HG03469 (cell line): ENCODE results near the gene MRPL53.

Experiments used
- ATAC-seq: cut with Tn5 transposase; IDR thresholded peaks from one replicate; pipeline ENCODE4 v1.9.1; 2021; ENCODE audit warnings: mild to moderate bottlenecking, moderate library complexity, moderate number of reproducible peaks; ENCODE audit not compliant: unreplicated experiment

Gene MRPL53

DNA sequence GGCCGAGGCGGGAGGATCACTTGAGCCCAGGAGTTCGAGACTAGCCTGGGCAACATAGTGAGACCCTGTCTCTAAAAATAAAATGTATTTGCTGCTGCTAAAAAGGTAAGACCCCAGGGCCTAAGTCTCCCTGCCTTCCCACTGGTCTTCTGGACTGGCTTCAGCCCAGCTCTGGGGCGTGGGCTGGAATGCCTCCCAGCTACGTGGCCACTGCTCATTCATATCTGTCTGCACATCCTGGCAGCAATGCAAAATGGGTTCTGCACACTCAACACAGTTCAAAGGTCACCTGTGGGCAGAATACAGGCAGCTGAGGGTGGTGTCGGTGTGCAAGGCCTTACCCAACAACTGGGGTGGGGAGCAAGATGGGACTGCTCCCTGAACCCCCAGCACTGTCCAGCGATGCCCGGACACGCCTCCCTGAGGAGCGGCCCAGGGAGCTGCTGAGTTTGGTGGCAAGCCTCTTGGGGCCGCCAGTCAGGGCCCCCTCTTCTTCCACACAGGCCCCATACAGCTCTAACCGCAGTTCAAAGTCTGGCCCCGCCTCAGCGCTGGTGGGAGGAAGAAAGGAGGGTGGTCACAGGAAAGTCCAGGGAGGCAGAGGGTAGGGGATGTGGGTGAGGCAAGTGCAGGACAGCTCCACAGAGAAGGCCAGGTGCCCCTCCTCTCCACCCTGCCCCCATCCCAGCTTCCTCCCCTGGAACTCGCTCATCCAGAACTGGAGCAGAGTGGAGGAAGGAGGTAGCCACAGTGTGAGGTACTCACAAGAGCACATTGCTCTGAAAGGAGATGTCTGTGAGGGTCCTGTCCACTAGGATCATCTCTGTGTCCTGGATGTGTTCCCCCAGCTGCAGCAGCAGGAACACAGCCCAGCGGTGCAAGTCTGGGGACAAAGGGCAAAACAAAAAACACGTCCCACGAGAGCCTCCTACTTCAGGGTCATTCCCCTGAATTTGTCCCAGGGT lies 42.7 kb downstream of the MRPL53 start:
- no peak for ATAC-seq

DNA sequence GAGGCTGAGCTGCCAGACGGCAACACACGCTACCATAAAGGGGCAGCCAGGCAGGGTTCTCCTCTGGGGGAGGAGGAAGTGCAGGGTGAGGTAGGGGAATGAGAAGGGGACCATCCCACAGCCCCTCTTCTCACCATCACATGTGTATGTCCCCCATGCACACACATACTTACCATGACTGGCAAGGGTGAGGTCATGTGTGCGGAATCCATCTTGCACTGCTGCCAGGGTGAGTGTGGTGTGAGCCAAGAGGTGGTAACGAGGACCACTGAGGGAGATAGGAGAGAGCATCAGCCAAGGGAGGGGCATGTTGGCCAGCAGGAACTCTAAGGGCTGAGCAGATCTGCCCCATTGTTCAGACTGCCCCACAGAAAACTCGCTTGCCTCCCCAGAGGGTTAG lies 43.8 kb downstream of the MRPL53 start:
- ATAC-seq = no peak

DNA sequence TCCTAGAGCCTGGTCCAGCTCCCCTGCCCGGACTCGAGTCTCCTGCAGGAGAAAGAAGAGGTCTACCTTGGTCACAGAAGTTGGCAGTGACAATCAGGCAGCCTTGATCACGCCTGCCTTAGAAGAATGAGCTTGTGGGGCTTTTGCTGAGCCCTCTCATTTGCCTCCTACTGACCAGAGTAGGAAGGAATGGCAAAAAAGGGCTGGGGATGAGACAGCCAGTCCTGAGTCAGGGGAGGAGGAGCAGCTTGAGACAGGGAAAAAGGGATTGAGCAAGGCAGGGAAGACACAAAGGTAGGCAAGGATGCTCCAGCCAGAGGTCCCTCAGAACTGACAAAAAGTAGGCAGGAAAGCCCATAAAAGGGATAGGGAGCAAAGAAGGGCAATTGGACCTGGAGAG lies 44.9 kb downstream of the MRPL53 start:
- no peak for ATAC-seq

DNA sequence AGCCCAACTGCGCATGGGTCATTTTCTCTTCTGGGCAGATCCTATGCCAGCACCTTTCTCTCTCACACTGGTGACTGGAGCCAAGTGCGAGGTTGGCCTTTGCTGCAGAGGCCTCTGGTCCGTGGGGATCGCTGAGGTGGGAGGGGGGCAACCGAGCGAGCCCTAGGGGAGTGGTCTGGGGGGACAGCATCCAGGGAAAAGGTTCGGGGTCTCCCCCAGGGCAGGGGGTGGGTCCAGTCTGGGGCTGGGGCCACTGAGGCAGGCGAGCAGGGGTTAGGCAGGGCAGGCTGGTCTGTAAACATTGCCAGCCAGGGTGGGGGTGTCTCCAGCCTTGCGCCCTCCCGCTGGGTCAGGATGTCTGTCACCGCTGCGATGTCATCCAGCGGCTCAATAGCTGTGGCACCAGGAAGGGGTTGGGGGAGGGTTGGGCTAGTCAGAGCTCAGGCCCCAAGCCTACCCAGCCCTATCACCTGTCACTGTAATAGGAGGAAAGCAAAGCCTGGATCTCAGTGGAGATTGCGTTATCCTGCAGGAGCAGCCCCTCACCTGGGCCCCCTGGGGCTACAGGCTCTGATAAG lies 46.2 kb downstream of the MRPL53 start:
- no peak for ATAC-seq

DNA sequence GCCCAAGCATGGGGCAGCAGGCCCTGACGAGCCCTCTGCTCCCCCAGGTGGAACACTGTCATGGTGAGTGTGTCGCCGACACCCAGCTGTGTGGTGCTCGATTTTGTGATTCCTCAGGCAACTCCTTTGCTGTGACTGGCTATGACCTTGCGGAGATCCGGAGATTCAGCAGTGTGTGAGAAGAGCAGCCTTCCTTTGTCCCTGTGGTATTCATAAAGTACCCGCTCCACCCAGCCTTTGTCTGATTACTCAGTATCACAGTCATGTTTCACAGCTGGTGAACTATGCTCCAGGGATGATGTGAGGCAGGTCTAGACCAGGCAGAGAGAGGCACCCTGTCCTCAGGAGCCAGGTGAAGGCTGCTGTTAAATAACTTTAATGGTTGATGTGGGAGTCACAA lies 47.0 kb downstream of the MRPL53 start:
- ATAC-seq = no peak

DNA sequence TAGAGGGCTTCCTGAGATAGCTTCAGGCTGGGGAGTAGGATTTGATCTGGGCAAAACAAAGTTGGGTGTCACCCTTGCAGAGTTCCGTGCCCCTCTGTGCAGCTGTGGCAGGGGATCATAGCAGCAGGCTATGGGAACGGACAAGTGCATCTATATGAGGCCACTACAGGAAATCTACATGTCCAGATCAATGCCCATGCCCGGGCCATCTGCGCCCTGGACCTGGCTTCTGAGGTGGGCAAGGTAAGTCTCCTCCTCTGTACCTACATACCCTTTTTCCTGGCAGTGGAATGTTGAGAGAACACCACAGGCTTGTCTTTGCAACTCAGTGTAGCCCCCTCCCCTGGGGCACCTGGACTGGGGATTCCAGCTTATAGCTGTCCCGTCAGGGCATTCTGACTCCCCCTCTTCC lies 47.5 kb downstream of the MRPL53 start:
- ATAC-seq = no peak

DNA sequence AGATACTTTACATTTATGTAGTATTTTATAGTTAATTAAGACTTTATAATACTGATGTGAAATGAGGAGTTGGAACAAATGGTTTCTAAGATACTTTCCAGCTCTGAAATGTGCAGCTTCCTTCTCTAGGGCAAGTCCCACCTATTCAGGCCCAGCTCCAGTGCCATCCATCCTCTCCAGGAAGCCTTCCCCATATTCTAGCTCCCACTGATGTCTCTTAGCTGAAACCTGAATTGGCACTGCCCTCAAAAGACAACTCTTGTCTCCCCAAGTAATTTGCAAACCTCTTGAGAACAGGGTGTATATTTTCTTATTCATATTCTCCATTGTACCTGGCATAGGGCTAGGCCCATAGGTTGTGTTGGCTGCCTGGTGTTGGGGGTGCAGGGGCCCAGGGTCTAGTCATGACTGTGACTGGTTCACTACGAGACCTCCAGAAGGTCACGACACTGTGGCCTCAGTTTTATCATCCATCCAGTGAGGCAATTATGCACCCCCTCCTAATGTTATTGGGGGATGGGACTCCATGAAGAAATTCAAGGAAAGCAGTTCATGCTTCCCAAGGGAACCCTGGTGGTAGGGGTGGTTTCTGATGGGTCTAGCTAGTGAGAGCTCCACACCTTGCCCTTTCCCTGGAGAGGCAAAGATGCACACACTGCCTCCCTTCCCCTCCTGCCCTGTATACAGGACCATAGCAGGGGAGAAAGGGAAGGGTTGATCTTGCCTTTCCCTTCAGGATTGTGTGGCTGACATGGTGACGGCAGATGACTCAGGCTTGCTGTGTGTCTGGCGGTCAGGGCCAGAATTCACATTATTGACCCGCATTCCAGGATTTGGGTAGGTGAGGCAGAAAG lies 48.1 kb downstream of the MRPL53 start:
- no peak for ATAC-seq

DNA sequence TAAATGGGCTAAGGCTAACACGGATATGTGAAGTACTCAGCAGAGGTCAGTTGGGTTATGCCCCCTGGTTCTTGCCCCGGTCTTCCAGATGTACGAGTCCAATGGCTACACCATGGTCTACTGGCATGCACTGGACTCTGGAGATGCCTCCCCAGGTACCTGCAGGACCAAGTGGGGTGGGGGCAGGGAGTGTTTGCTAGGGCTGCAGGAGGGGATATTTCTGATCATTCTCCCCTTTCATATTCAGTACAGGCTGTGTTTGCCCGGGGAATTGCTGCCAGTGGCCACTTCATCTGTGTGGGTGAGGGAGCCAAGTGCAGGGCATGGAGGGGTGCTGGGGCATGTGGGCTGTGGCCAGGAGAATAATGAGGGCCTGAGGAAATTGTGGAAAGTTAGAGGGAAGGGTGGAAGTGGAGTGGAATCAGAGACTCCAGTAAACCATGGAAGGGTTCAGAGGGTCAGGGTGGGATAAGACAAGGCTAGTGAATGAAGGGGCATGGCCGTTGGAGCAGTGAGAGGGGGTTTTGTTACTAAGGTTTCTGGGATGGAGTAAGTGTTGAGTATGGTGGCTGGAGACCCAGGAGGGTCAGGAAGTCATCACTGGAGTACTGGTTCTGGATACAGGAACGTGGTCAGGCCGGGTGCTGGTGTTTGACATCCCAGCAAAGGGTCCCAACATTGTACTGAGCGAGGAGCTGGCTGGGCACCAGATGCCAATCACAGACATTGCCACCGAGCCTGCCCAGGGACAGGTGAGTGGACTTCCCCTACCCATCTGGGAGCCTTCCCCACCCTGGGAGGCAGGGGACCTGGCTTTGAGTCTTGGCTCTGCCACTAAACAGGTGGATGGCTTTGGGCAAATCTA lies 49.0 kb downstream of the MRPL53 start:
- ATAC-seq = no peak
